ENCODE data around the gene PER3.

DNA sequence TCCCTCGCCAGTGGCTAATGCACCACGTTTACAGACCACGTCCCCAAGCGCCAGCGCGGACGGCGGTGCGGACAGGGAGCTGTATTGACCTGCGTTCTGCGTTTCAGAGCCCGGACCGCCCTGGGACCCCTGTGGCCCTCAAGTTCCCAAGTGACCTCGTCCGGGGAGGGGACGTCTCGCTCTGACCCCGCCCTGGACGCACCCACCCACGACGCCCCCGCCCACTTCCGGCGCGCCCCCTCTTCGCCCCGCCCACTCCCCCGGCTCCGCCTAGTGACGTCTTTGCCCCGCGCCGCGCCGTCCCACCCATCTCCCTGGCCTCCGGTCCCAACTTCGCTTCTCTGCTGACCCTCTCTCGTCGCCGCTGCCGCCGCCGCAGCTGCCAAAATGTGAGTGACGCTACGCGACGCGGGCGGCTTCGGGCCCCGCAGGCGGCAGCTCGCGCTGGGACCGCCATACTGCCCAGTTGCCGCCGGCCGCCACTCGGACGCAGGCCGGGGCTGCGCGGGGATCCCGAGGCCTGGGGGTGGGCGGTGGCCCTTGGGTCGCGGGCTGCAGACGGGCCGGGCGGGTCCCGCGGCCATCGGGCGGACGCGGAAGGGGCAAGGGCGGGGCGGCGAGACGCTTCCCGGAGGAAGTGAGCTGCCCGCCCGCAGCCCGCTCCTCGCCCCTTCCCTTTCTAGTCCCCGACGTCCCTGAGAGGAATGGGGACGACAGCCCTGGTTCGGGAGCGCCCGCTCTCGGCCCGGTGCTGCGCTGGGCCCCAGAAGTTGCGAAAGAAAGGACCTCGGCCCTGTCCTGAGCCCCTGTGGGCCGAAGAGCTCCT is 12.9 kb upstream of the PER3 start, which contains the start of gene VAMP3:
- TF ChIP-seq, protein P1, sequence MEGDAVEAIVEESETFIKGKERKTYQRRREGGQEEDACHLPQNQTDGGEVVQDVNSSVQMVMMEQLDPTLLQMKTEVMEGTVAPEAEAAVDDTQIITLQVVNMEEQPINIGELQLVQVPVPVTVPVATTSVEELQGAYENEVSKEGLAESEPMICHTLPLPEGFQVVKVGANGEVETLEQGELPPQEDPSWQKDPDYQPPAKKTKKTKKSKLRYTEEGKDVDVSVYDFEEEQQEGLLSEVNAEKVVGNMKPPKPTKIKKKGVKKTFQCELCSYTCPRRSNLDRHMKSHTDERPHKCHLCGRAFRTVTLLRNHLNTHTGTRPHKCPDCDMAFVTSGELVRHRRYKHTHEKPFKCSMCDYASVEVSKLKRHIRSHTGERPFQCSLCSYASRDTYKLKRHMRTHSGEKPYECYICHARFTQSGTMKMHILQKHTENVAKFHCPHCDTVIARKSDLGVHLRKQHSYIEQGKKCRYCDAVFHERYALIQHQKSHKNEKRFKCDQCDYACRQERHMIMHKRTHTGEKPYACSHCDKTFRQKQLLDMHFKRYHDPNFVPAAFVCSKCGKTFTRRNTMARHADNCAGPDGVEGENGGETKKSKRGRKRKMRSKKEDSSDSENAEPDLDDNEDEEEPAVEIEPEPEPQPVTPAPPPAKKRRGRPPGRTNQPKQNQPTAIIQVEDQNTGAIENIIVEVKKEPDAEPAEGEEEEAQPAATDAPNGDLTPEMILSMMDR (IDR thresholded peaks at IDR 0.05): no peak
- peak; percentile 42 to 77 for TF ChIP-seq POLR2A (IDR thresholded peaks at IDR 0.05)
- no peak for TF ChIP-seq EP300 (IDR thresholded peaks at IDR 0.05)
